Measurements from ENCODE around the gene NRXN3.

The NRXN3 gene

GRCh38 chr14:78170203-78170602 is at the start of gene NRXN3:
Gene NRXN3, plus strand, starts transcription at chr14:78170373. Its CDS starts 72,721 bp downstream, at chr14:78243094.
- TF ChIP-seq CTCF (IDR thresholded peaks at IDR 0.05; ENCODE audit: low read depth, low read length) = no peak
- DNase-seq (ENCODE audit: extremely low read depth, low read depth) = no peak

GRCh38 chr14:78122436-78122835 is 47.7 kb upstream of the NRXN3 start:
- DNase-seq (ENCODE audit: extremely low read depth, low read depth) = no peak
- no peak for TF ChIP-seq CTCF (IDR thresholded peaks at IDR 0.05; ENCODE audit: low read depth, low read length)

GRCh38 chr14:78123650-78124253 is 46.4 kb upstream of the NRXN3 start:
- DNase-seq (ENCODE audit: extremely low read depth, low read depth) = no peak
- no peak for TF ChIP-seq CTCF (IDR thresholded peaks at IDR 0.05; ENCODE audit: low read depth, low read length)

GRCh38 chr14:78127961-78128360 is 42.2 kb upstream of the NRXN3 start:
- no peak for DNase-seq (ENCODE audit: extremely low read depth, low read depth)
- TF ChIP-seq CTCF (IDR thresholded peaks at IDR 0.05; ENCODE audit: low read depth, low read length) = no peak

GRCh38 chr14:78129375-78129774 is 40.8 kb upstream of the NRXN3 start:
- no peak for DNase-seq (ENCODE audit: extremely low read depth, low read depth)
- TF ChIP-seq CTCF (IDR thresholded peaks at IDR 0.05; ENCODE audit: low read depth, low read length) = no peak

- TF ChIP-seq CTCF (IDR thresholded peaks at IDR 0.05; ENCODE audit: low read depth, low read length) = no peak
- DNase-seq (ENCODE audit: extremely low read depth, low read depth) = no peak
Observed at GRCh38 chr14:78130356-78130755, 39.8 kb upstream of the NRXN3 start.

GRCh38 chr14:78131201-78131600 is 39.0 kb upstream of the NRXN3 start:
- TF ChIP-seq CTCF (IDR thresholded peaks at IDR 0.05; ENCODE audit: low read depth, low read length) = no peak
- no peak for DNase-seq (ENCODE audit: extremely low read depth, low read depth)
